Loucy (cell line): ENCODE results near the gene GNLY.

ENCODE experiments used
- H2AFZ ChIP-seq: fragments of 200-600 bp; sonication (generic); 2 replicates; pipeline ENCODE4 v1.6.0; 2016; ENCODE audit warnings: antibody characterized with exemption, mild to moderate bottlenecking, low read length, moderate library complexity
- H3F3A ChIP-seq: fragments of 200-600 bp; 2 replicates; pipeline ENCODE4 v1.6.0; 2016; ENCODE audit warnings: antibody characterized with exemption, low read depth, mild to moderate bottlenecking
- H3K27me3 ChIP-seq: fragments of 200-600 bp; sonication (generic); 2 replicates; pipeline ENCODE4 v1.6.1; 2014; ENCODE audit warnings: low read length, mild to moderate bottlenecking; ENCODE audit not compliant: insufficient read depth, poor library complexity, severe bottlenecking
- H3K36me3 ChIP-seq: fragments of 200-600 bp; sonication (generic); 2 replicates; pipeline ENCODE4 v1.6.1; 2016; ENCODE audit warnings: low read length; ENCODE audit not compliant: insufficient read depth
- H3K4me1 ChIP-seq: fragments of 200-600 bp; sonication (generic); 2 replicates; pipeline ENCODE4 v1.5.1; 2014; ENCODE audit warnings: low read length, mild to moderate bottlenecking; ENCODE audit not compliant: insufficient read depth, poor library complexity, severe bottlenecking
- H3K4me2 ChIP-seq: fragments of 200-600 bp; sonication (generic); 2 replicates; pipeline ENCODE4 v1.6.0; 2014; ENCODE audit warnings: antibody characterized with exemption, low read length, low read depth, mild to moderate bottlenecking; ENCODE audit not compliant: poor library complexity, severe bottlenecking
- H3K4me3 ChIP-seq: fragments of 200-600 bp; sonication (generic); 2 replicates; pipeline ENCODE4 v1.5.1; 2014; ENCODE audit warnings: low read length, mild to moderate bottlenecking, mixed read lengths; ENCODE audit not compliant: poor library complexity, severe bottlenecking
- H3K79me2 ChIP-seq: fragments of 200-600 bp; sonication (generic); 2 replicates; pipeline ENCODE4 v1.6.1; 2014; ENCODE audit warnings: low read length; ENCODE audit not compliant: insufficient read depth
- H3K9ac ChIP-seq: fragments of 200-600 bp; sonication (generic); 2 replicates; pipeline ENCODE4 v1.6.0; 2014; ENCODE audit warnings: mild to moderate bottlenecking, low read depth, low read length, moderate library complexity; ENCODE audit not compliant: poor library complexity, severe bottlenecking
- H3K9me2 ChIP-seq: fragments of 200-600 bp; sonication (generic); replicated peaks from 2 replicates; pipeline ENCODE4 v1.6.1; 2016; ENCODE audit warnings: low read depth, low read length, mixed read lengths
- H3K9me3 ChIP-seq: fragments of 200-600 bp; sonication (generic); 2 replicates; pipeline ENCODE4 v1.6.1; 2014; ENCODE audit warnings: mild to moderate bottlenecking, antibody characterized with exemption, low read length, low read depth; ENCODE audit not compliant: insufficient read depth
- H4K20me1 ChIP-seq: fragments of 200-600 bp; sonication (generic); 2 replicates; pipeline ENCODE4 v1.6.0; 2014; ENCODE audit warnings: antibody characterized with exemption, low read length, mild to moderate bottlenecking; ENCODE audit not compliant: insufficient read depth, poor library complexity, severe bottlenecking
- CTCF ChIP-seq: fragments of 200-600 bp; sonication (generic); conservative IDR thresholded peaks from 2 replicates; pipeline ENCODE4 v1.5.1; 2014; ENCODE audit warnings: mild to moderate bottlenecking, antibody characterized with exemption, low read length
- EZH2phosphoT487 ChIP-seq: fragments of 200-600 bp; IDR thresholded peaks from 2 replicates; pipeline ENCODE4 v1.6.1; 2018; ENCODE audit warnings: antibody characterized with exemption, mild to moderate bottlenecking, moderate library complexity, borderline replicate concordance

The GNLY gene

GRCh38 chr2:85697096-85697495, 2.9 kb downstream of the GNLY start:
- TF ChIP-seq CTCF (no peak), EZH2phosphoT487 (no peak)
- Histone ChIP-seq H3K4me2 (no peak overlapping the region), H3K4me1 (peaks cover 9% of the 10 kb centered on the region)

GRCh38 chr2:85697716-85698115, 3.6 kb downstream of the GNLY start:
- no peak overlapping the region for H3K9ac ChIP-seq
- H3K4me3 ChIP-seq: no peak overlapping the region
- no peaks in the 10 kb centered on the region for H3K9me3 ChIP-seq
- H3F3A ChIP-seq: no peaks in the 10 kb centered on the region
- no peaks in the 10 kb centered on the region for H3K27me3 ChIP-seq
- H3K9me2 ChIP-seq: no peaks in the 10 kb centered on the region
- no peak for TF ChIP-seq EZH2phosphoT487
- TF ChIP-seq CTCF: no peak
- no peaks in the 10 kb centered on the region for H4K20me1 ChIP-seq
- no peaks in the 10 kb centered on the region for H3K79me2 ChIP-seq
- H2AFZ ChIP-seq: no peak overlapping the region
- H3K36me3 ChIP-seq: no peaks in the 10 kb centered on the region
- peaks cover 9% of the 10 kb centered on the region for H3K4me1 ChIP-seq
- H3K4me2 ChIP-seq: no peak overlapping the region

More at GRCh38 chr2:85697096-85697495, 2.9 kb downstream of the GNLY start:
- Histone ChIP-seq H3F3A (no peaks in the 10 kb centered on the region), H4K20me1 (no peaks in the 10 kb centered on the region), H3K27me3 (no peaks in the 10 kb centered on the region), H3K36me3 (no peaks in the 10 kb centered on the region), H3K79me2 (no peaks in the 10 kb centered on the region), H3K9me2 (no peaks in the 10 kb centered on the region), H3K9me3 (no peaks in the 10 kb centered on the region), H3K4me3 (no peak overlapping the region), H3K9ac (no peak overlapping the region), H2AFZ (no peak overlapping the region)

GRCh38 chr2:85698184-85698879, 4.2 kb downstream of the GNLY start:
- Histone ChIP-seq H3K9ac (no peak overlapping the region), H3K27me3 (no peaks in the 10 kb centered on the region), H3K36me3 (no peaks in the 10 kb centered on the region), H3F3A (no peaks in the 10 kb centered on the region), H2AFZ (peak overlapping the region; percentile 58; the same call in 1 of the 2 replicates), H3K4me2 (no peak overlapping the region), H3K9me3 (no peaks in the 10 kb centered on the region), H3K9me2 (no peaks in the 10 kb centered on the region), H3K4me1 (peaks cover 9% of the 10 kb centered on the region), H3K79me2 (no peaks in the 10 kb centered on the region), H4K20me1 (no peaks in the 10 kb centered on the region), H3K4me3 (no peak overlapping the region)
- TF ChIP-seq EZH2phosphoT487 (no peak), CTCF (no peak)
